HepG2 (cell line): ENCODE data around the gene ST6GALNAC4. TPM values are rescaled to one million over a fixed set of nuclear protein-coding genes. Genes with fewer than 3 reads are reported as not detected.

Experiments used
- ARID5B ChIP-seq: IDR thresholded peaks from 2 replicates; pipeline ENCODE4 v1.4.0; 2020; ENCODE audit warnings: mild to moderate bottlenecking, missing genetic modification reagents
- CBX1 ChIP-seq: IDR thresholded peaks from one replicate; pipeline ENCODE4 v1.6.1; 2016; ENCODE audit warnings: antibody characterized with exemption, low read depth
- CEBPG ChIP-seq: IDR thresholded peaks from 2 replicates; pipeline ENCODE4 v1.6.1; 2016
- ELF1 ChIP-seq: sonication (generic); formaldehyde crosslinking; IDR thresholded peaks from 2 replicates; pipeline ENCODE4 v1.4.0; 2020; ENCODE audit warnings: missing genetic modification reagents
- FOXK1 ChIP-seq: sonication (generic); formaldehyde crosslinking; IDR thresholded peaks from 2 replicates; pipeline ENCODE4 v1.4.0; 2020; ENCODE audit warnings: low read depth, missing genetic modification reagents, borderline replicate concordance
- HINFP ChIP-seq: sonication (generic); formaldehyde crosslinking; IDR thresholded peaks from 2 replicates; pipeline ENCODE4 v1.4.0; 2020; ENCODE audit warnings: low read depth, mild to moderate bottlenecking, missing genetic modification reagents
- HNRNPL ChIP-seq: fragments of 200-400 bp; formaldehyde crosslinking; IDR thresholded peaks from 2 replicates; pipeline ENCODE4 v1.6.1; 2017; ENCODE audit warnings: mild to moderate bottlenecking, low read depth, low read length
- HOMEZ ChIP-seq: IDR thresholded peaks from 2 replicates; pipeline ENCODE4 v1.6.1; 2016; ENCODE audit warnings: low read depth
- KLF12 ChIP-seq: sonication (generic); formaldehyde crosslinking; IDR thresholded peaks from 2 replicates; pipeline ENCODE4 v1.4.0; 2020; ENCODE audit warnings: missing genetic modification reagents, borderline replicate concordance
- NFKBIZ ChIP-seq: IDR thresholded peaks from 2 replicates; pipeline ENCODE4 v1.6.1; 2018; ENCODE audit warnings: missing genetic modification reagents, missing compliant biosample characterization
- RBM39 ChIP-seq: fragments of 200-400 bp; formaldehyde crosslinking; IDR thresholded peaks from one replicate; pipeline ENCODE4 v1.6.1; 2018; ENCODE audit warnings: antibody characterized with exemption, mild to moderate bottlenecking, low read depth, low read length; ENCODE audit not compliant: poor library complexity, severe bottlenecking
- RFXANK ChIP-seq: IDR thresholded peaks from 2 replicates; pipeline ENCODE4 v1.6.1; 2016
- SALL1 ChIP-seq: sonication (generic); formaldehyde crosslinking; IDR thresholded peaks from 2 replicates; pipeline ENCODE4 v1.8.0; 2022; ENCODE audit warnings: mild to moderate bottlenecking, missing genetic modification reagents
- SALL2 ChIP-seq: sonication (generic); formaldehyde crosslinking; IDR thresholded peaks from 2 replicates; pipeline ENCODE4 v1.8.1; 2023; ENCODE audit warnings: mild to moderate bottlenecking, missing genetic modification reagents, inconsistent platforms
- SIN3A ChIP-seq: IDR thresholded peaks from 2 replicates; pipeline ENCODE4 v1.6.1; 2011; ENCODE audit warnings: low read depth, mild to moderate bottlenecking, control low read depth, low read length, borderline replicate concordance
- SRF ChIP-seq: IDR thresholded peaks from 2 replicates; pipeline ENCODE4 v1.6.1; 2011; ENCODE audit warnings: mild to moderate bottlenecking, low read depth, low read length, moderate library complexity
- ZBTB7B ChIP-seq: sonication (generic); formaldehyde crosslinking; IDR thresholded peaks from 2 replicates; pipeline ENCODE4 v1.4.0; 2020; ENCODE audit warnings: missing genetic modification reagents
- ZKSCAN1 ChIP-seq: fragments of 150-350 bp; IDR thresholded peaks from 2 replicates; pipeline ENCODE4 v1.6.1; 2014; ENCODE audit warnings: low read length
- ZNF326 ChIP-seq: sonication (generic); formaldehyde crosslinking; IDR thresholded peaks from 2 replicates; pipeline ENCODE4 v1.4.0; 2020; ENCODE audit warnings: missing genetic modification reagents, borderline replicate concordance
- ZNF331 ChIP-seq: sonication (generic); formaldehyde crosslinking; IDR thresholded peaks from 2 replicates; pipeline ENCODE4 v1.4.0; 2020; ENCODE audit warnings: missing genetic modification reagents
- ZNF562 ChIP-seq: sonication (generic); formaldehyde crosslinking; IDR thresholded peaks from 2 replicates; pipeline ENCODE4 v1.8.0; 2022; ENCODE audit warnings: missing genetic modification reagents, borderline replicate concordance
- ZNF570 ChIP-seq: sonication (generic); formaldehyde crosslinking; IDR thresholded peaks from 2 replicates; pipeline ENCODE4 v1.4.0; 2020; ENCODE audit warnings: mild to moderate bottlenecking, missing genetic modification reagents, borderline replicate concordance
- ZNF7 ChIP-seq: IDR thresholded peaks from 2 replicates; pipeline ENCODE4 v1.6.1; 2016; ENCODE audit warnings: missing biosample characterization, missing genetic modification reagents
- polyA plus RNA-seq, 8 experiments: library from polyadenylated mRNA; depleted of rRNA in 3 of 8; stranded (reverse) in 7 of 8; unstranded in 1 of 8; fragments of >200 nt; fragmentation: Illumina TruSeq in 4 of 8; extraction: Trizol in 4 of 8; gene quantifications; 2 replicates each; pipeline versions ENCODE4 v1.2.1 to v1.2.3, GENCODE V29; 2011 to 2016; ENCODE audit warnings: low read depth in 4 of 8, missing spikeins in 1 of 8, mixed read lengths in 1 of 8; ENCODE audit not compliant: insufficient read depth in 1 of 8
- total RNA-seq, 5 experiments: library from RNA; depleted of rRNA; stranded (reverse); fragments of >200 nt; fragmentation: Illumina TruSeq; extraction: Trizol; gene quantifications; 2 replicates each; pipeline ENCODE4 v1.2.3, GENCODE V29; 2016; ENCODE audit warnings: low read depth in 1 of 5
- TF ChIP-seq, protein P1 (sequence below): sonication (generic); formaldehyde crosslinking; IDR thresholded peaks from 2 replicates; pipeline ENCODE4 v1.4.0; 2020; ENCODE audit warnings: missing genetic modification reagents

Gene ST6GALNAC4
- total and polyA plus RNA-seq, 2 of the 13 experiments (the other 11 are each of a cell fraction or from before 2014, with no cell fraction given): 18.8 to 27.7 TPM

GRCh38 chr9:127897193-127897692 is 19.6 kb downstream of the ST6GALNAC4 start (continued):
- TF ChIP-seq, protein P1, sequence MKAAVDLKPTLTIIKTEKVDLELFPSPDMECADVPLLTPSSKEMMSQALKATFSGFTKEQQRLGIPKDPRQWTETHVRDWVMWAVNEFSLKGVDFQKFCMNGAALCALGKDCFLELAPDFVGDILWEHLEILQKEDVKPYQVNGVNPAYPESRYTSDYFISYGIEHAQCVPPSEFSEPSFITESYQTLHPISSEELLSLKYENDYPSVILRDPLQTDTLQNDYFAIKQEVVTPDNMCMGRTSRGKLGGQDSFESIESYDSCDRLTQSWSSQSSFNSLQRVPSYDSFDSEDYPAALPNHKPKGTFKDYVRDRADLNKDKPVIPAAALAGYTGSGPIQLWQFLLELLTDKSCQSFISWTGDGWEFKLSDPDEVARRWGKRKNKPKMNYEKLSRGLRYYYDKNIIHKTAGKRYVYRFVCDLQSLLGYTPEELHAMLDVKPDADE (CRISPR knock-in tag): no peak
- peak; percentile 49; the same call in 1 of the 2 replicates for TF ChIP-seq SALL1
- TF ChIP-seq SIN3A: 0 out of 2 replicates have a peak, but pooled peaks have one; percentile 58
- peak; percentile 21 for TF ChIP-seq CBX1
- TF ChIP-seq HNRNPL: no peak
- TF ChIP-seq KLF12: no peak
- peak; percentile 53; the same call in 1 of the 2 replicates for TF ChIP-seq FOXK1 (CRISPR knock-in tag)
- no peak for TF ChIP-seq RBM39
- TF ChIP-seq NFKBIZ (CRISPR knock-in tag): no peak
- TF ChIP-seq ZNF331 (CRISPR knock-in tag): peak; percentile 36; the same call in 1 of the 2 replicates
- TF ChIP-seq CEBPG (CRISPR knock-in tag): no peak
- TF ChIP-seq ZBTB7B: peak; percentile 87
- TF ChIP-seq ELF1 (CRISPR knock-in tag): peak; percentile 69
- no peak for TF ChIP-seq ZKSCAN1
- TF ChIP-seq HOMEZ (CRISPR knock-in tag): no peak
- TF ChIP-seq SALL2 (CRISPR knock-in tag): no peak
- no peak for TF ChIP-seq SRF
- peak; percentile 71 for TF ChIP-seq ARID5B (CRISPR knock-in tag)
- TF ChIP-seq HINFP: no peak
- TF ChIP-seq ZNF7 (CRISPR knock-in tag): no peak
- no peak for TF ChIP-seq ZNF570 (CRISPR knock-in tag)
- no peak for TF ChIP-seq ZNF562
- no peak for TF ChIP-seq ZNF326 (CRISPR knock-in tag)
- no peak for TF ChIP-seq RFXANK (CRISPR knock-in tag)
